Memory B cell (primary cell): ENCODE data around the gene PER2.
A peak's percentile ranks its signal among the peaks of the same experiment; 100 is the strongest.

Source experiments
- ATAC-seq: fragments of 150-1000 bp; cut with Tn5 transposase; 2 replicates; pipeline ENCODE4 v1.10.0; 2021; ENCODE audit warnings: low read depth, mild to moderate bottlenecking, moderate library complexity
- DNase-seq, 2 donors: peaks; one replicate each; pipeline ENCODE4 v3.0.0; 2022; ENCODE audit warnings: low spot score in 2 of 2
- H3K27ac Mint-ChIP-seq: one replicate; pipeline ENCODE4 v1.8.0; 2022; ENCODE audit warnings: mild to moderate bottlenecking, moderate library complexity, mixed read lengths
- H3K27me3 Mint-ChIP-seq: one replicate; pipeline ENCODE4 v1.8.0; 2022; ENCODE audit warnings: mixed read lengths
- H3K36me3 Mint-ChIP-seq: one replicate; pipeline ENCODE4 v1.8.0; 2022; ENCODE audit warnings: mild to moderate bottlenecking, mixed read lengths
- H3K4me1 Mint-ChIP-seq: one replicate; pipeline ENCODE4 v1.8.0; 2022; ENCODE audit warnings: mixed read lengths
- H3K4me3 Mint-ChIP-seq: one replicate; pipeline ENCODE4 v1.8.0; 2022; ENCODE audit warnings: mild to moderate bottlenecking, moderate library complexity, mixed read lengths
- H3K9me3 Mint-ChIP-seq: one replicate; pipeline ENCODE4 v1.8.0; 2022; ENCODE audit warnings: mixed read lengths

The PER2 gene

DNA sequence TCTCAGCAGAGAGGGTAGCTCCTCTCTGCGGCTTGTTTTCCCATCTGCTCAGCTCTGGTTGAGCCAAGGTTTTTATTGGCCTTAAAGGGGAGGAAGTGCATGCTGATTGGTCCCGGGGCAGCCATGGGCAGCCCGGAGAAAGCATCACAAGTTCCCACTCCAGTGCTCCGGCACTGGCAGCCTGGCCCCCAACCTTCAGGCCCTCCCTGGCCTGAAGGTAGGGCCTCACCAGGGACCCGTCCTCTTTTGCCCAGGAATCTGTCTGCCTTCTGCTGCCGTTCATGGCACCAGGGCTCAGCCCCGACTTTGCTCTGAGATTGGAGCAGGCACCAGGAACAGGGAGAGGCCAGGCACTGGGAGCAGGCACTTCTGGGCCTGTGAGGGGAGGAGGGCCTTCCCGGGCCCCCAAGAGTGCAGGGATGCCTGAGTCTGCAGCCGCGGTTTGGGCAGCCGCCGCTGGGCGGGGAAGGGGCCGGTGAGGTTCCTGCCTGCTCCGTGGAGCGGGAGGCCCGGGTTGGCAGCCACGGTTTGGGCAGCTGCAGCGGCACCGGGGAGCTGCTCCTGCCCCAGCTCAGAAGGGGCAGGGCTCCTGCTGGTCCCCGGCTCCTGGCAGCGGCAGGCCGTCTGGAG lies 67.4 kb downstream of the PER2 start:
- Mint-ChIP-seq H3K4me3 (no peak overlapping the region), H3K27ac (no peak overlapping the region)
- ATAC-seq, result no peak

DNA sequence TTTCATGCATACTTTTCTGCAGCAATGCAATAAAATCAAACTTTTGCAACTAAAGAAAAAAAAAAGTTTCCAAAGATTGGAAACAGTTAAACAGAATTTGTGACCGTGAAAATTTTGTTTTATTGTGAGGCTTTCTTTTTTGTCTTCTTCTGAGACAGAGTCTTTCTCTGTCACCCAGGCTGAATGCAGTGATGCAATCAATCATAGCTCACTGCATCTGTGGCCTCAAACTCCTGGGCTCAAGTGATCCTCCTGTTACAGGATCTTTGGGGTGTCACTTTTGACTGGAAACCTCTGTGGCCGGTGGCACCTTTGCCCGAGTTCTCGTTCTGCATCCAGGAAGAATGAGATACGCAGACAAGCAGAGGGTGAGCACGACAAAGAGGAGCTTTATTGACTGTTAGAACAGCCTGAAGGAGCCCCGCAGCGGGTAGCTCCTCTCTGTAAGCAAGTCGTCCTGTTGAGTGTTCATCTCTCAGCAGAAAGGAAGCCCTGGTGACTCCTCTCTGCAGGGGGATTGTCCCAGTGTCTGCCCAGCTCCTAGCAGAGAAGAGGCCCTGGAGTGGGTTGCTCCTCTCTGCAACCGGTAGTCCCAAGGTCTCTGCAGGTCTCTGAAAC lies 68.0 kb downstream of the PER2 start:
- peaks cover under 1% of the 10 kb centered on the region for H3K36me3 Mint-ChIP-seq
- no peaks in the 10 kb centered on the region for H3K4me1 Mint-ChIP-seq
- ATAC-seq, result no peak
- no peak overlapping the region for H3K4me3 Mint-ChIP-seq
- H3K27me3 Mint-ChIP-seq, result no peaks in the 10 kb centered on the region
- no peaks in the 10 kb centered on the region for H3K9me3 Mint-ChIP-seq
- H3K27ac Mint-ChIP-seq, result no peak overlapping the region
- no peak for DNase-seq

More for the DNA sequence above, 67.4 kb downstream of the PER2 start:
- DNase-seq, result no peak
- no peaks in the 10 kb centered on the region for H3K9me3 Mint-ChIP-seq
- no peaks in the 10 kb centered on the region for H3K4me1 Mint-ChIP-seq
- H3K27me3 Mint-ChIP-seq, result no peaks in the 10 kb centered on the region
- H3K36me3 Mint-ChIP-seq, result peaks cover 2% of the 10 kb centered on the region

DNA sequence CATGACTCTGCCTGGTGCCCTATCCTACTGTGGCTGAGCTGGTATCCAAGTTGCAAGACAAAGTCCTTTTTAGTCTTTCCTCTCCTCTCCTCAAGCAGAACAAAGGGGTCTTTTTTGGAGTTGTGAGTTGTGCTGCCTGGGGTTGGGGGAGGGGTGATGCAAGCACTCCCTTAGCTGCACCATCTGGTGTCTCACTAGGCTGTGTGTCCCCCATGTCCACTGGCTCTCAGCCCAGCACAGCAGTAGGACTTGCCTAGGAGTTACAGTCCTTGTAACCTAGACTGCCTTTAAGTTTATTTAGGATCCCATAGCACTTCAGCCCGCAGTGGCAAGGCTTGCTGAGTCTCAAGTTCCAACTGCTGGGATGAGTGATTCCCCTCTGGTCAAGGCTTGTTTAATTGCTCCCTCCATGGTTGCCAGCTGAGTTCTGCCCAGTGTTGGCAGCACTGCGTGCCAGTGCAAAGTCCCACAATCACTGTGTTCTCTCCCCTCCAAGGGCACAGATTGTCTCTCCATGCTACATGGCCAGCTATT lies 71.7 kb downstream of the PER2 start:
- Mint-ChIP-seq H3K36me3 (peaks cover 2% of the 10 kb centered on the region), H3K9me3 (no peaks in the 10 kb centered on the region), H3K27me3 (peaks cover 1% of the 10 kb centered on the region), H3K4me3 (no peak overlapping the region), H3K27ac (no peak overlapping the region), H3K4me1 (no peaks in the 10 kb centered on the region)
- ATAC-seq (no peak), DNase-seq (no peak)

DNA sequence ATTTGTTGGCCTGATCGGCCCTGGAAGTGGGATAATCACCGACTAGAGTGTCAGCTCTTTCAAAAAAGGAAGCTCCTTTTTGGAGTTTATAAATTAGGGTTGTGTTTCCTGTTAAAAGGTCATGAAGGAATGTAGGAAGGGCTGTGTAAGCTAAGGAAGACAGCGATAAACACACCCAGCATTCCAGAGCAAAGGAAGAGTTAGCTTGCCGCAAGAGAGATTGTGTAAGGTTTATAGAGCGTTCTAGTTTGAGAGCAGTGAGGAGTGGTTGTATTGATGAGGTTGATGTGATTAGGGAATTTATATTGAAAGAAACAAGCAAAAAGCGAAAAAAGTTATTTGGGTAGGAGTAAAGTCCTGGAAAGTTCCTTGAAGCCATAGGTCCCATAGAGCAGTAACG lies 81.4 kb downstream of the PER2 start:
- DNase-seq, result no peak
- Mint-ChIP-seq H3K4me3 (no peak overlapping the region), H3K9me3 (no peaks in the 10 kb centered on the region), H3K4me1 (peaks cover 18% of the 10 kb centered on the region), H3K36me3 (no peaks in the 10 kb centered on the region), H3K27ac (no peak overlapping the region), H3K27me3 (no peaks in the 10 kb centered on the region)
- no peak for ATAC-seq

DNA sequence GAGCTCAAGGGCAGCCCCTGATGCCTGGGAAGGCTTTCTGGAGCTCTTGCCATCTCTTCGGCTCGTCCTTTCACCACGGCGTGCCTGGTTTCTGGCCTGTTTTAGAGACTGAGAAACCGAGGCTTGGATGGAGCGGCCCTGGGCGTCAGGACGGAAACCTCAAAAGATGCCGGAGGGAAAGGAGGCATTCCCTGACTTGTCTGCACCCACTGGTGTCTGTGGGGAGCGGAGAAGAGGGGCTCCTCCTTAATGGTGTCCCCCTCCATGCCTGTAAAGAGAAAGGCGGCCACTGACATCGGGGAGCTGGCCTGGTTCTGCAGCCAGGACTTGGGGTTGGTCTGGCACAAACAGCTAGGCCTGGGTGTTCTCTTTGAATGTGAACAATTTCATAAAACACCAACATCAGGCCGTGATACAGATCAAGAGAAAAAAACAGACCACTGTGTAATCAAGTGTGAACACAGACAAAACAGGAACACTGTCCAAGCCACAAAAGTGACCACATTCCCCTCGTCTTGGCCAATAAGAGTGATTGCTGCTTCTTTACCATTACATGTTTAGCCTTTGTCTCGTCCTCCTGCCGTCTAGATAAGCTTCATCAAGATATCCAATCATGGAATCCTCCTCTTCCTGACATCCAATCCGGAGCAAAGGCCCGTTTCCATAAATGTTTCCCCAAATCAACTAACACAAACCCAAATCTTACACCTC lies 84.3 kb downstream of the PER2 start:
- no peaks in the 10 kb centered on the region for H3K9me3 Mint-ChIP-seq
- peak overlapping the region; percentile 81 for H3K4me3 Mint-ChIP-seq
- H3K4me1 Mint-ChIP-seq, result peaks cover 25% of the 10 kb centered on the region
- DNase-seq, result no peak
- peak overlapping the region; percentile 72 for H3K27ac Mint-ChIP-seq
- H3K36me3 Mint-ChIP-seq, result no peaks in the 10 kb centered on the region
- ATAC-seq, result peak; percentile 4
- no peaks in the 10 kb centered on the region for H3K27me3 Mint-ChIP-seq

DNA sequence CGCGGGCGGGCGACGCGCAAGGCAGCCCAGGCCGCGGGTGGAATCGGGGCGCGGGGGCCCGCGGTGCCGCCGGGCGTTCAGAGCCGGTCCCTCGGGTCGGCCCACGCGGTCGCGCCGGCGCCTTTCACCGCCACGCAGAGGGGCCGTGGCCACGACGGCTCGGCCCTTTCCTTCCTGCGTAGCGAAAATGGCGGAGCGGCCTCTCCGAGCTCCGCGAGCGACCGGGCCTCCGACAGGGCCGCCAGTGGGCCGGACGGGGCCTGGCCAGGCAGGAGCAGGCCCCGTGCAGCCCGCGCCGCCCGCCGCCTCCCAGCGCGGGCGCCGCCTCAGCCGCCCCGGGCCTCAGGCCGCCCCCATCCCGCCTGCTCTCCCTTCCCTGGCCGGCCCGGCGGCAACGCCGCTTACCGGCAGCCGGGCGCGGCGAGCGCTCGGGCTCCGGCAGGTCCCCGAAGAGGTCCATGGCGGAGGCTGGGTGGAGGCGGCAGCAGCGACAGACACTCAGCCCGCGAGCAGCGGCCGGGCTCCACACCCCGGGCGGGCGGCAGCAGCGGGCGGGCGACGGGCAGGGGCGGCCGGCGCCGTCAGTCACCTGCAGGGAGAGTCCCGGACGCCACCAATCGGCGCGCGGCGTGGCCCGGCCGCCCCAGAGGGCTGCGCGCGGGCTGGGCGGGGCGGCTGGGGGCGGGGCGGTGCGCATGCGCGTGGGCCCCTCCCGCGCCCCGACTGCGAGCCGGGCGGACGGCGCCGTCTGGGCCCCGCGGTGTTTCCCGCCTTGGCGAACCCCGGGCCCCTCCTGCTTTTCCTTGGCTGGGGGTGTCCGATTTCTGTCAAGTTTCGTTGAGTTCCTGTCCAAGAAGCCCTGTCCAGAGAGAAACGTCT lies 85.1 kb downstream of the PER2 start, which contains the start of gene ILKAP:
ILKAP (minus strand) TSS at position 602 of the 879 bp plus-strand sequence; CDS start at position 460, 142 bp downstream.
- peak within 1 kb of the TSS; percentile 83 for H3K4me3 Mint-ChIP-seq
- peak within 1 kb of the TSS; percentile 72 for H3K27ac Mint-ChIP-seq
- peak; percentile 93 for ATAC-seq
- no peaks in the 10 kb centered on the region for H3K9me3 Mint-ChIP-seq
- no peaks in the 10 kb centered on the region for H3K27me3 Mint-ChIP-seq
- H3K4me1 Mint-ChIP-seq, result peaks cover 28% of the 10 kb centered on the region
- H3K36me3 Mint-ChIP-seq, result no peaks in the 10 kb centered on the region
- DNase-seq, result peak; percentile 86 to 89

DNA sequence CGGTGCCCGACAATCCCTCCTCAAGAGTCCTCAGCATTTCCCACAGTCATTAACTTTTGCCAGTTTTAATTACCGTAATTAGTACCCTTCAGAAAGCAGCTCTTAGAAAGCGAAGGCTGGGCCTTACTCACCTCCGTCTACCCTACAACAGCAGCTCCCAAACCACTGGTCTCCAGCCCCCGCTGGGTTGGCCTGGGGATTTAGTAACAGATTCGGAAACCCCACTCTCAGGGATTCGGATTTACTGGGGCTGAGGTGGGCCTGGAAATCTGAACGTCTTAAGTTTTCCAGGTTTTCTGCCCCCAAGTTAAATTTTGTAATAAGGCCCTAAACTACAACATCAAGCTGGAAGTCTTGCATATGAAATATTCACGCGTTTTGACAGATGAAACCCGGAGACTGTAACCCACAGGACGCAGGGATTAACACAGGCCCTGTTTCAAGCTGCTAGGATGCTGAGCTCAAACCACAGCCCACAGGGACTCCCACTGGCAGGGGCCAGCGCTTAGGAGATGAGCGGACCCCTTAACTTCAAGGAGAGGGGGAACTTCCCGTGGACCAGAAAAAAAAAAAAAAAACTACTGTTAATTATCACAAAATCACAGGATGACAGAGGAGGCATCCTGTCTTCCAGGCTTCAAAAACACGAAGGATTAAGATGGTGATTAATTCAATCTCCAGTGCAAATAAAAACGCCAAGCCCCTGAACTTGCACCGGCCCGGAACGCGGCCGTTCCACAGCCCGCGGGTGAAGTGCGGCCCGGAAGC lies 85.9 kb downstream of the PER2 start:
- H3K27ac Mint-ChIP-seq, result peak overlapping the region; percentile 71
- peaks cover 32% of the 10 kb centered on the region for H3K4me1 Mint-ChIP-seq
- no peaks in the 10 kb centered on the region for H3K9me3 Mint-ChIP-seq
- H3K36me3 Mint-ChIP-seq, result no peaks in the 10 kb centered on the region
- no peak for ATAC-seq
- H3K4me3 Mint-ChIP-seq, result peak overlapping the region; percentile 83
- no peaks in the 10 kb centered on the region for H3K27me3 Mint-ChIP-seq
- no peak for DNase-seq
